Measurements from ENCODE around the gene CCDC18.
"Not testable (repeated sequence)": the region's sequence is repeated elsewhere in the genome, so short reads cannot be mapped to it uniquely, and the experiment has no call there.

Gene CCDC18

DNA sequence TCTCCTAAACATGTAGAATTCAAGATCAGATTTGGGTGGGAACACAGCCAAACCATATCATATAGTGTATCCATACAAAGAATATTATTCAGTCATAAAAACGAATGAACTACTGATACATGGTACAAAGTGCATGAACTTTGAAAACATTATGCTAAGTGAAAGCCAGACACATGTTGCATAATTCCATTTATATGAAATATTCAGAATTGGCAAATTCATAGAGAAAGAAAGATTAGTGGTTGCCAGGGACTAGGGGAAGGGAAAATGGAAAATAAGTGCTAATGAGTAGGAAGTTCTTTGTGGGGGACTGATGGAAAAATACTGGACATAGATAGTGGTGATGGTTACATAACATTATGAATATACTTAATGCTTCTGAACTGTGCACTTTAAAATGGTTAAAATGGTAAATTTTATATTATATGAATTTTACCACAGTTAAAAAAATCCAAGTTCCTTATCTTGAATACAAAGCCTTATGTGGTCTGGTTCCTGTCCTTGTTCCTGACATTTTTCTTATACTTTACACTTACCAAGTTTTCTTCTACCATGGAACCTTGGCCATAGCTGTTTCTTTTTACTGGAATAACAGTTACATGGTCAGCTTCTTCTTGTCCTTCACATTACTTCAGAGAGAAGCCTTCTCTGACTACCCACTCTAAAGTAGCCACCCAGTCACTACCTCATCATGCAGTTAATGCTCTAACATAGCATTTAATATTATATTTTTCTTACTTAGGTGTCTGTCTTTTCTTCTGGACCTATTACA lies 64.0 kb downstream of the CCDC18 start:
- no peak for DNase-seq

DNA sequence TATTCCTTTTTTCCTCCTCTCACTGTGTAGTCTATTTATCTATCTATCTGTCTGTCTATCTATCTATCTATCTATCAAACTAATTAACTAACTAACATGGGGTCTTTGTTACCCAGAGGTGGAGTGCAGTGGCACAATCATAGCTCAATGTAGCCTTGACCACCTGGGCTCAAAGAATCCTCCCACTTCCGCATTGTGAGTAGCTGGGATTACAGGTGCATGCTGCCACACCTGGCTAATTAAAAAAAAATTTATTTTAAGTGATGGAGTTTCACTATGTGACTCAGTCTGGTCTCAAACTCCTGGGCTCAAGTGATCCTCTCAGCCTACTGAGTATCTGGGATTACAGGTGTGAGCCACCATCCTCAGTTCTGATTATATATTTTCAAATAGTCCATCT lies 71.4 kb downstream of the CCDC18 start:
- no peak for DNase-seq

- no peak for DNase-seq
Observed at GRCh38 chr1:93252598-93252997, 72.1 kb downstream of the CCDC18 start.

- no peak for DNase-seq
Observed at GRCh38 chr1:93253516-93253915, 73.0 kb downstream of the CCDC18 start.

- DNase-seq = no peak
Observed at GRCh38 chr1:93255222-93256079, 74.9 kb downstream of the CCDC18 start.

- no peak for DNase-seq
Observed at GRCh38 chr1:93256433-93256832, 75.9 kb downstream of the CCDC18 start.

DNA sequence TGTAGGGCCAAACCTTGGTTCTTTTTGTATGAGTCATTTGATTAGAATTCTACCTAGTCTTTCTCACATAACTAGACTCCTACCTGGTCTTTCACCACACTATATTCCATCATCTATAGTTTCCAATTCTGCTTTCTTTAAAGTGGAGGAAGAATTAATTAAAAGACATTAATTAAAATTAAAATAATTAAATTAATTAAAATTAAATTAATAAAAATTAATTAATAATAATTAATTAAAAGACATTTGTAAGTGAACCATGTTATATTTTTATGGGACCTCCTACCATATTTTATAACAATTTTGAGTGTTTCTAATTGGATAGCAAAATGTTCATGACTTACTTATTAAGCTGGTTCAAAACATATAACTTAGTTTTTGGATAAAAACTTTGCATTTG lies 77.4 kb downstream of the CCDC18 start:
- no peak for DNase-seq

DNA sequence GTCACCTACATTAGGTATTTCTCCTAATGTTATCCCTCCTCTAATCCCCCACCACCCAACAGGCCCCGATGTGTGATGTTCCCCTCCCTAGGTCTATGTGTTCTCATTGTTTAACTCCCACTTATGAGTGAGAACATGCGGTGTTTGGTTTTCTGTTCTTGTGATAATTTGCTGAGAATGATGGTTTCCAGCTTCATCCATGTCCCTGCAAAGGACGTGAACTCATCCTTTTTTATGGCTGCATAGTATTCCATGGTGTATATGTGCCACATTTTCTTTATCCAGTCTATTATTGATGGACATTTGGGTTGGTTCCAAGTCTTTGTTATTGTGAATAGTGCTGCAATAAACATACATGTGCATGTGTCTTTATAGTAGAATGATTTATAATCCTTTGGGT lies 80.2 kb downstream of the CCDC18 start:
- DNase-seq = not testable (repeated sequence)

DNA sequence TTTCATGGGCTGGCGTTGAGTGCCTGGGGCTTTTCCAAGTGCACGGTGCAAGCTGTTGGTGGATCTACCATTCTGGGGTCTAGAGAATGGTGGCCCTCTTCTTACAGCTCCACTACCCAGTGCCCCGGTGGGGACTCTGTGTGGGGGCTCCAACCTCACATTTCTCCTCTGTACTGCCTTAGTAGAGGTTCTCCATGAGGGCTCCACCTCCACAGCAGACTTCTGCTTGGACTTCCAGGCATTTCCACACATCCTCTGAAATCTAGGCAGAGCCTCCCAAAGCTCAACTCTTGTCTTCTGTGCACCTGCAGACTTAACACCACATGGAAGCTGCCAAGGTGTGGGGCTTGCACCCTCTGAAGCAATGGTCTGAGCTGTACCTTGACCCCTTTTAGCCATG lies 82.1 kb downstream of the CCDC18 start:
- no peak for DNase-seq

DNA sequence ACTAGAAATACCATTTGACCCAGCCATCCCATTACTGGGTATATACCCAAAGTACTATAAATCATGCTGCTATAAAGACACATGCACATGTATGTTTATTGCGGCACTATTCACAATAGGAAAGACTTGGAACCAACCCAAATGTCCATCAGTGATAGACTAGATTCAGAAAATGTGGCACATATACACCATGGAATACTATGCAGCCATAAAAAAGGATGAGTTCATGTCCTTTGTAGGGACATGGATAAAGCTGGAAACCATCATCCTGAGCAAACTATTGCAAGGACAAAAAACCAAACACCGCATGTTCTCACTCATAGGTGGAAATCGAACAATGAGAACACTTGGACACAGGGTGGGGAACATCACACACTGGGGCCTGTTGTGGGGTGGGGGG lies 88.4 kb downstream of the CCDC18 start:
- not testable (repeated sequence) for DNase-seq

DNA sequence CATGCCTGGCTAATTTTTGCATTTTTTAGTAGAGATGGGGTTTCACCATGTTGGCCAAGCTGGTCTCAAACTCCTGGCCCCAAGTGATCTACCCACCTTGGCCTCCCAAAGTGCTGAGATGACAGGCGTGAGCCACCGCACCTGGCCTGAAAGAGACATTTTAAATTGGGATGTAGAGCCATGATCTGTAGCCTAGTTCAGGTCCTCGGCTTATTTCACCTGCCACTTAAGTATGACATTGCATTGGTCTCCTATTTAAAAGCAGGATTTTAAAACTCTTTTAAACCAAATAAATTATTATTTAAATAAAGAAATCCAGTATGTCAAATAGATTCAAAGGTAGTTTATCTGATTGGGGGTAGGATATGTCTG lies 94.7 kb downstream of the CCDC18 start:
- DNase-seq = not testable (repeated sequence)

DNA sequence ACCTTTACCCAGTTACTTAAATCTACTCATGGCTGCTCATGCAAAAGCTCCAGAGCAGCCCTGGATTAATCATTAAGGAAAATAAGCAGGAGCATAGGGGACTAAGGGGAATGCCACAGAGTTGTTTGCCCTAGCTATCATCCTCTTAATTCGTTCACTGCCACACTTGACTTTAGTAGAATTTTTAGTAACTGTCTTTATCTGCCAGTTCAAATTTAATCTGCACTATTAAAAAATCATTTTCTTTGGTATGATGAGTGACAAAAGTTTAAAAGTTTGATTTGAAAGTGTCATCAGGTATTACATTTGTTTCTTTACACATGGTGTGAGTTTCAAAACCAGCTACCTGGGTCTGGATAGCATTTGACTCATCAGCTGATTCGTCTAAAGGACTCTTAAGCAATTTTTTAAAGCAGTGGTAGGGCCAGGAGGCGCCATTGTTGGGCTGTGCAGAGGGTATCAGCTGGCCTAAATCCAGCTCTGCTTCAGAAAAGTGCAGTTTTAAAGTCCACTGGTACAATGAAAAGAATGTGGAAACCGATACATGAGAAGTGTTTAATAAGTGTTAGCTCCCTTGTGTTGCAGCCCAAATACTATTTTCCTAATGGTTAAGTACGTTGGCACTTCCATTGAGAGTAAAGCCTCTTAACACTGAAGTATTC lies 95.2 kb downstream of the CCDC18 start:
- no peak for DNase-seq

DNA sequence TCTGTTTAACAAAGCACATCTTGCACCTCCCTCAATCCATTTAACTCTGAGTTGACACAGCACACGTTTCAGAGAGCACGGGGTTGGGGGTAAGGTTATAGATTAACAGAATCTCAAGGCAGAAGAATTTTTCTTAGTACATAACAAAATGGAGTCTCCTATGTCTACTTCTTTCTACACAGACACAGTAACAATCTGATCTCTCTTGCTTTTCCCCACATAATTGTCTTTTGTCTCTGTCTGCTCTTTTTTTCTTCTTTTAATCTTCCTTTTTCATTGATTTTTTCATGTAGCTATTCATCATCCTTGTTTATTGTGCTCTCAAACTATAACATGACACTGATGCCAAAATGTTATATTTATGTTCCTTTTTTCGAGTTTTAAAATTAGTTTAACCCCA lies 97.0 kb downstream of the CCDC18 start:
- not testable (repeated sequence) for DNase-seq

DNA sequence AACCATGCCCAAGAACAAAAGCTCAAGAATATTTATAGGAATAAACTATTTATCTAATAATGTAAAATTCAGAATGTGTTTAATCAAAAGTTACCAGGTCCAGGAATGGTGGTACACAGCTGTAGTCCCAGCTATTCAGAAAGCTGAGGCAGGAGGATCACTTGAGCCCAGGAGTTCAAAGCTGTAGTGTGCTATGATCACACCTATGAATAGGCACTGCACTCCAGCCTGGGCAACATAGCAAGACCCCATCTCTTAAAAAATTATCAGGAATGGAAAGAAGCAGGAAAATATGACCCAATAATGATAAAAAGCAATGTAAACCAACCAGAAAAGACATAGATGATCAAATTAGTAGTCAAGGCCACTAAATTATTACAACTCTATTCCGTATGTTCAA lies 103.0 kb downstream of the CCDC18 start:
- no peak for DNase-seq

DNA sequence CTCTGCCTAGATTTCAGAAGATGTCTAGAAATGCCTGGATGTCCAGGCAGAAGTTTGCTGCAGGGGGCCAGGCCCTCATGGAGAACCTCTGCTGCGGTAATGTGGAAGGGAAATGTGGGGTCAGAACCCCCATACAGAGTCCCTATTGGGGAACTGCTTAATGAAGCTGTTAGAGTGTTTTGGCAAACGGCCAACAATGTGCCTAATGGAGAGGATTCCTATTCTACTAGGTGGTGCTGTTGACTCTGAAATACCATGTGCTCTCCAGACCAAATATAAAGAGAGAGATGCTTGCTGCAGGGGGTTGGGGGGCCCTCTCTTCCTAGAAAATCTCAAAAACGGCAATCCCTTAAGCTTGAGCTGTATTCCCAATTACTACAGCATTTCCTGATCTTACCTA lies 108.0 kb downstream of the CCDC18 start:
- no peak for DNase-seq

DNA sequence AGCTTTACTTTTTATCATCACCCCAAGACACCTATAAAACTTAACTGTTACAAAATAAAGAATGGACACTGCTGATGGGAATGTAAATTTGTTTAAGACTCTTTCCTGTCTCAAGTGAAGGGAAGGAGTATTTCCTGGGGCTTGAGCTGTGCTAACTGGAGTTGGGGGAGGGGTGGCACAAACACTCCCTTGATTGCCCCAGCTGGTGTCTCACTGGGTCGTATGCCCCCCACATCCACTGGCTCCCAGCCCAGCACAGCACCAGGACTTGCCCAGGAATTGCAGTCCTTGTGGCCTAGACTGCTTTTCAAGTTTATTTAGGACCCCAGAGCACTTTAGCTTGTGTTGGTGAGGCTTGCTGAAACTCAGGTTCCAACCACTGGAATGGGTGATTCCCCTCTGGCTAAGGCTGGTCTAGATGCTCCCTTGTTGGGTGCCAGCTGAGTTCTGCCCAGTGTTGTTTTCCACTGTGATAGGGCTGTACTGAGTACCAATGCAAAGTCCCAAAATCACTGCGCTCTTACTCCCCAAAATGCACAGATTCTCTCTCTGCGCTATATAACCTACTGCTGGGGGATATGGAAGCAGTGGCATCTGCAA lies 116.1 kb downstream of the CCDC18 start:
- DNase-seq = no peak

DNA sequence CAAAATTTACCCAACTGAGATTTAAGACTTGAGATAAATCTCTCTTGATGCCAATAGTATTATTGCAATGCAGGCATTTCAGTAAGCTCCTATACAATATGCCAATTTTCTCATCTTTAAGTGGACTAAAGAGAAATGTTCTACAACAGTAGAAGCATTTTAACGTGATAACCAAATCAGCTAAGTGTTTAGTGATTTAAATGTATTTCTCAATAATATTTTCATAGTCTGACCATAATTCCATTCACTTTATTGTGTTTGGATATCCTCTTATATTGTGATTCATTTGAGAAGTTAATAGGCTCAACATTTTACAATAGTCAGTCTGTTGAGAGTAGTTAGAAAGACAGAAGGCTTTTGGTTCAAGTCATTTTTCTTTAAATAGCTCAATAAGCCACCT lies 120.6 kb downstream of the CCDC18 start:
- DNase-seq = no peak

DNA sequence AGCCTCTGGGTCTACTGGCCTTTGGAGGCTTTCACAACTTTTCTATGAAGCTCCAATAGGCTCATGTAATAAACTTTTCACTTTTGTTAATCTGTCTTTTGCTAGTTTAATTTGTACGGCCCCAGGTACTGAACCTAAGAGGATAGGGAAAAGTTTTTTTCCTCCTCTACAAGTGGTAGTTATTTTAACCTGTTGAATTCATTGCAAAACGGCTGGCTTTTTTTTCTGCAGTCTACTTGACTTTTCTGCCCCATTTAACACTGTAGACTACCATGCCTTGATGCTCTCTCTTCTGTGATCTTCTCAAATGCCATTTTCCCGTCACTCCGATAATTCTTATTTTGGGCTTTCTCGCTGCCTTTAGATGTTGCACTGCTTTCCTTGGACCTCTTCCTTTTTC lies 121.6 kb downstream of the CCDC18 start:
- DNase-seq = no peak

GRCh38 chr1:93304716-93305138 lies 124.2 kb downstream of the CCDC18 start:
- peak; percentile 40 to 72 for DNase-seq

DNA sequence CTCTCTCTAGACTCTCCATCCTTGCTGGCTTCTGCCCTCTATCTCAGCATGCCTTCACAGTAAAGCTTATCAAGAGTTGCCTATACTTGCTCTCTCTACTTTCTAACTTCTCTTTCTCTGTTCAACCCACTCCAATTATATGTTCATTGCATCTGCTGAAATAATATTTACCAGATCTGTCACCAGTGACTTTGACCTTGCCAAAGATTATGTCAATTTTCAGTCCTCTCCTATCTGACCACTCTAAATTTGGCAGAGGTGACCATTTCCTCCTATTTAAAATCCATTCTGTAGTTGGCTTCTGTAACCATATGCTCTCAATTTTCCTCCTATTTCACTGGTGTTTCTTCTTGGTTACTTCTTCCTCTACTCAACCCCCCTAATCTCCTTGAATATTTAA lies 126.4 kb downstream of the CCDC18 start:
- DNase-seq = no peak

- no peak for DNase-seq
Observed at GRCh38 chr1:93313026-93313425, 132.5 kb downstream of the CCDC18 start.

- DNase-seq = peak in 1 of 2 donors; percentile 35
Observed at GRCh38 chr1:93317207-93317606, 136.7 kb downstream of the CCDC18 start.

GRCh38 chr1:93317943-93318342 lies 137.4 kb downstream of the CCDC18 start:
- no peak for DNase-seq
